HL-60 (cell line): ENCODE data around the gene CUL1.
A peak's percentile ranks its signal among the peaks of the same experiment; 100 is the strongest.

Experiments
- GABPA ChIP-seq: IDR thresholded peaks from 2 replicates; pipeline ENCODE4 v1.6.1; 2012; ENCODE audit warnings: low read depth
- POLR2AphosphoS5 ChIP-seq: IDR thresholded peaks from 2 replicates; pipeline ENCODE4 v1.6.1; 2012; ENCODE audit warnings: low read depth
- SPI1 ChIP-seq: IDR thresholded peaks from 2 replicates; pipeline ENCODE4 v1.6.1; 2012; ENCODE audit warnings: low read depth, mild to moderate bottlenecking, borderline replicate concordance
- TF ChIP-seq, protein P1 (sequence below): IDR thresholded peaks from one replicate; pipeline ENCODE4 v1.5.1; 2011; ENCODE audit warnings: low read length, control low read depth, inconsistent platforms; ENCODE audit not compliant: insufficient read depth
- TF ChIP-seq, protein P2 (sequence below): IDR thresholded peaks from 2 replicates; pipeline ENCODE4 v1.6.1; 2012; ENCODE audit warnings: low read depth; ENCODE audit not compliant: insufficient replicate concordance

DNA sequence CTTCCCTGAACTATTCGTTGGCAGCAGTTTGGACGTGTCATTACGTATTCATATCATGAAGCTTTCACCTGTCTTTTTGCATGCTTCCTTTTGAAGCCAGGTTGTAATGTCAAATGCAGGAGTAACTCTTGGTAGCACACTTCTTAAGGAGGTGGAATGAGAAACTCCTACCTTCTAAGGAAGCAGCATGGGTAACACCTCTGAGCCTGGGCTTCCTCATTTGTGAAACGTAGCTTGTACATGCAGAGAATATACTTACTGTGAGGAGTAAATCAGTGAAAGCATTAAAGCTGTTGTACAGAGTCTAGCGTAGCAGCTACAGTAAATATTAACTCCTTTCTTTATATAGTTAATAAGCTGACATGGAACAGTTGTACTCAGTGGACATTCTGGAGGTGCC is 21.1 kb downstream of the CUL1 start:
- TF ChIP-seq, protein P1, sequence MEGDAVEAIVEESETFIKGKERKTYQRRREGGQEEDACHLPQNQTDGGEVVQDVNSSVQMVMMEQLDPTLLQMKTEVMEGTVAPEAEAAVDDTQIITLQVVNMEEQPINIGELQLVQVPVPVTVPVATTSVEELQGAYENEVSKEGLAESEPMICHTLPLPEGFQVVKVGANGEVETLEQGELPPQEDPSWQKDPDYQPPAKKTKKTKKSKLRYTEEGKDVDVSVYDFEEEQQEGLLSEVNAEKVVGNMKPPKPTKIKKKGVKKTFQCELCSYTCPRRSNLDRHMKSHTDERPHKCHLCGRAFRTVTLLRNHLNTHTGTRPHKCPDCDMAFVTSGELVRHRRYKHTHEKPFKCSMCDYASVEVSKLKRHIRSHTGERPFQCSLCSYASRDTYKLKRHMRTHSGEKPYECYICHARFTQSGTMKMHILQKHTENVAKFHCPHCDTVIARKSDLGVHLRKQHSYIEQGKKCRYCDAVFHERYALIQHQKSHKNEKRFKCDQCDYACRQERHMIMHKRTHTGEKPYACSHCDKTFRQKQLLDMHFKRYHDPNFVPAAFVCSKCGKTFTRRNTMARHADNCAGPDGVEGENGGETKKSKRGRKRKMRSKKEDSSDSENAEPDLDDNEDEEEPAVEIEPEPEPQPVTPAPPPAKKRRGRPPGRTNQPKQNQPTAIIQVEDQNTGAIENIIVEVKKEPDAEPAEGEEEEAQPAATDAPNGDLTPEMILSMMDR = no peak
- no peak for TF ChIP-seq POLR2AphosphoS5
- TF ChIP-seq, protein P2, sequence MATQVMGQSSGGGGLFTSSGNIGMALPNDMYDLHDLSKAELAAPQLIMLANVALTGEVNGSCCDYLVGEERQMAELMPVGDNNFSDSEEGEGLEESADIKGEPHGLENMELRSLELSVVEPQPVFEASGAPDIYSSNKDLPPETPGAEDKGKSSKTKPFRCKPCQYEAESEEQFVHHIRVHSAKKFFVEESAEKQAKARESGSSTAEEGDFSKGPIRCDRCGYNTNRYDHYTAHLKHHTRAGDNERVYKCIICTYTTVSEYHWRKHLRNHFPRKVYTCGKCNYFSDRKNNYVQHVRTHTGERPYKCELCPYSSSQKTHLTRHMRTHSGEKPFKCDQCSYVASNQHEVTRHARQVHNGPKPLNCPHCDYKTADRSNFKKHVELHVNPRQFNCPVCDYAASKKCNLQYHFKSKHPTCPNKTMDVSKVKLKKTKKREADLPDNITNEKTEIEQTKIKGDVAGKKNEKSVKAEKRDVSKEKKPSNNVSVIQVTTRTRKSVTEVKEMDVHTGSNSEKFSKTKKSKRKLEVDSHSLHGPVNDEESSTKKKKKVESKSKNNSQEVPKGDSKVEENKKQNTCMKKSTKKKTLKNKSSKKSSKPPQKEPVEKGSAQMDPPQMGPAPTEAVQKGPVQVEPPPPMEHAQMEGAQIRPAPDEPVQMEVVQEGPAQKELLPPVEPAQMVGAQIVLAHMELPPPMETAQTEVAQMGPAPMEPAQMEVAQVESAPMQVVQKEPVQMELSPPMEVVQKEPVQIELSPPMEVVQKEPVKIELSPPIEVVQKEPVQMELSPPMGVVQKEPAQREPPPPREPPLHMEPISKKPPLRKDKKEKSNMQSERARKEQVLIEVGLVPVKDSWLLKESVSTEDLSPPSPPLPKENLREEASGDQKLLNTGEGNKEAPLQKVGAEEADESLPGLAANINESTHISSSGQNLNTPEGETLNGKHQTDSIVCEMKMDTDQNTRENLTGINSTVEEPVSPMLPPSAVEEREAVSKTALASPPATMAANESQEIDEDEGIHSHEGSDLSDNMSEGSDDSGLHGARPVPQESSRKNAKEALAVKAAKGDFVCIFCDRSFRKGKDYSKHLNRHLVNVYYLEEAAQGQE = no peak
- TF ChIP-seq GABPA = no peak
- peak; percentile 79 for TF ChIP-seq SPI1
